Activated T-helper 2 cell treated with anti-CD3 and anti-CD28 coated beads, Interferon-gamma antibody, Interleukin-2, Interleukin-4, amounts not matched to agents 10 μg/mL and 5 μg/mL and 100 μg/mL, durations not matched to agents 14 hours and 24 hours and 36 hours (primary cell): ENCODE data around the gene PAPPA2. TPM values are rescaled to one million over a fixed set of nuclear protein-coding genes. Genes with fewer than 3 reads are reported as not detected.
"Not testable (repeated sequence)": the region's sequence is repeated elsewhere in the genome, so short reads cannot be mapped to it uniquely, and the experiment has no call there.

Source experiments
- DNase-seq: peaks from one replicate; pipeline ENCODE4 v3.0.0; 2021; ENCODE audit warnings: low spot score
- H3K27ac Mint-ChIP-seq: one replicate; pipeline ENCODE4 v1.8.0; 2021; ENCODE audit warnings: mixed read lengths
- H3K27me3 Mint-ChIP-seq: one replicate; pipeline ENCODE4 v1.8.0; 2021; ENCODE audit warnings: low read depth, mixed read lengths
- H3K36me3 Mint-ChIP-seq: one replicate; pipeline ENCODE4 v1.8.0; 2021; ENCODE audit warnings: low read depth, mixed read lengths
- H3K4me1 Mint-ChIP-seq: one replicate; pipeline ENCODE4 v1.8.0; 2021; ENCODE audit warnings: low read depth, mixed read lengths
- H3K4me3 Mint-ChIP-seq: one replicate; pipeline ENCODE4 v1.8.0; 2021; ENCODE audit warnings: low read depth, mild to moderate bottlenecking, moderate library complexity, mixed read lengths
- H3K9me3 Mint-ChIP-seq: one replicate; pipeline ENCODE4 v1.8.0; 2021; ENCODE audit warnings: mixed read lengths
- intact Hi-C: fragments of 100-400 bp; cut with micrococcal nuclease; formaldehyde crosslinking; loops from one replicate; pipeline ENCODE4 v1.15.1; 2023
- total RNA-seq: library from RNA; stranded (reverse); gene quantifications from 2 replicates; pipeline ENCODE4 v1.2.3, GENCODE V29; 2022

PAPPA2 gene
- total RNA-seq, 1 donor from 2014 or later = 0.05 TPM

DNA sequence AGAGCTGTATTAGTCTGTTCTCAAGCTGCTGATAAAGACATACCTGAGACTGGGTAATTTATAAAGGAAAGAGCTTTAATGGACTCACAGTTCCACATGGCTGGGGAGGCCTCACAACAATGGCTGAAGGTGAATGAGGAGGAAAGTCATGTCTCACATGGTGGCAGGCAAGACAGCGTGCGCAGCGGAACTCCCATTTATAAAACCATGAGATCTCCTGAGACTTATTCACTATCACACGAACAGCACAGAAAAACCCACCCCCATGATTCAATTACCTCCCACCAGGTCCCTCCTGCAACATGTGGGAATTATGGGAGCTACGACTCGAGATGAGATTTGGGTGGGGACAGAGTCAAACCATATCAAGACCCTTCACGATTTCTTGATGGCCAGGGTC, 98.8 kb downstream of the PAPPA2 start:
- intact Hi-C loops = loop anchor here (5.0 kb wide), 1 partner anchor 131 kb away; no protein-coding TSS in a partner anchor
- H3K9me3 Mint-ChIP-seq, H3K4me1 Mint-ChIP-seq, H3K4me3 Mint-ChIP-seq, H3K27me3 Mint-ChIP-seq, H3K27ac Mint-ChIP-seq, H3K36me3 Mint-ChIP-seq, DNase-seq: not testable (repeated sequence)

DNA sequence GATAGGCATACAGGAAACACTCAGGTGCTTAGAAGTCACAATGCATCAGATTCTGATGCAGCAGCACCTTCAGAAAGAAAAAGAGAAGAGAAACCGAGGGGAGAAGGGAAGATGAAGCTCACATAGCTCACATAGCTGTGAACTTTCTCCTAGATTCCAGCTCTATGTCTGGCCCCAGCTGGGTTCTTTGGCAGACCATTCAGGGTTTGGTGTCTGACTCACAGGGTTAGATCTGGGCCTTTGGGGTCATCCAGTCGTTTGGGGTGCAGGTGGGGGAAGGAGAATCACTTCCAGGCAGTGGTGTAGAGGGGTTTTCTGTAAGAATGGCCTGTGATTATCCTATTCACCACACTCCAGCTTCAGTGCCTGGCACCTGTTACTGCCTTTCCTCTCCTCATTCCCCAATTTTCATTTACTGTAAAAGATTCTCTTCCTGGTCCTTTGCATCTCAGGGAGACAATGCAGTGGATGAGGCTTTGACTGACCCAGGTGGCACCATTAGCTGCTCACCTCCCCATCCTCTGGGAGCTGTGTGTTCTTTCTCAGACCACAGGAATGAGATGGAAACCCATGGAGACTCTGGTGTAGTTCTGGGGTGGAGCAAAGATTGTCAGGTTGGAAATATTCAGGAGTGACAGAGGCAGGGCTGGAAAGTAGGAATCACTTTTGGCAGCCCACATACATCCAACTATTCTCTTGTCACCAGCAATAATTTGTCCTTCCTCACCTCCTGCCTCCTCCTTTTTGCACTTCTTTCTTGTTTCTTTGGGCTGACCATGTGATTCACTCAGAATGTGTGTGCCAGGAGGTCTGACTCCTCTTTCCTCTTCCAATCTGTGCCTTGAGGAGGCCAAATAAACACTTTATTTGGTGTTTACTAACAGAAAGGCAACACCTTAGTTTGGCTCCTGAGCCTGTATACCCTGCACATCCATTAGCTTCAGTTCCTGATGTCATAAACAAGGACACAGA, 103.3 kb downstream of the PAPPA2 start:
- no peak overlapping the region for H3K27ac Mint-ChIP-seq
- intact Hi-C loops = no loop called here
- H3K36me3 Mint-ChIP-seq = no peaks in the 10 kb centered on the region
- no peak overlapping the region for H3K4me3 Mint-ChIP-seq
- H3K4me1 Mint-ChIP-seq = no peaks in the 10 kb centered on the region
- H3K9me3 Mint-ChIP-seq = no peaks in the 10 kb centered on the region
- no peak for DNase-seq
- H3K27me3 Mint-ChIP-seq = no peaks in the 10 kb centered on the region

DNA sequence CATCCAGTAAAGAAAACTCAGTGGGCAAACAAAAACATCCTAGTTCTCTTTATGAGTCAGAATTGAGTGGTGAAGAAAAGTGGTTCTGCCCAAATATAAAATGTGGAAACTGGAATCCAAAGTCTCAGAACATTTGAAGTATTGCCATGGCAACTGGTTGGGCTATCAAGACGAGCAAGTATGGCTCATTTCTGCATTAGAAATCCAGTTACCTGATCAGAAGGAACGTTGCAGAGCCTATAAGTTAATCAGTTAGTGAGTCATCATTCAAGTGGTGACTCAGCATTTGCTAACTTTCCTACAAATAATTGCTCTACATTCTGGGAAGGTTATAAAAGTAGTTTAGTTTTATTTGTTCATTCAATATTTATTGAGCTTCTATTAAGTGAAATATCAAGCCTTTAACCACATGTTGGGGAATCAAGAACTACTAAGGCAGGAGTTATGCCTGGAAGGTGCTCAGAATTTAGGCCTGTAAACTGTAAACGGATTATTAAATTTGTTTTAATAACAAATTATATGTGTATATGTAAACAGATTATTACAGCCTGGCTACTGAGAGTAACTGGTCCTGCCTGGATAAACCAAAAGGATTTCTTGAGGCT, 104.3 kb downstream of the PAPPA2 start:
- DNase-seq = no peak
- no peak overlapping the region for H3K27ac Mint-ChIP-seq
- H3K27me3 Mint-ChIP-seq = no peaks in the 10 kb centered on the region
- H3K36me3 Mint-ChIP-seq = no peaks in the 10 kb centered on the region
- intact Hi-C loops = no loop called here
- H3K4me1 Mint-ChIP-seq = no peaks in the 10 kb centered on the region
- H3K4me3 Mint-ChIP-seq = no peak overlapping the region
- no peaks in the 10 kb centered on the region for H3K9me3 Mint-ChIP-seq

DNA sequence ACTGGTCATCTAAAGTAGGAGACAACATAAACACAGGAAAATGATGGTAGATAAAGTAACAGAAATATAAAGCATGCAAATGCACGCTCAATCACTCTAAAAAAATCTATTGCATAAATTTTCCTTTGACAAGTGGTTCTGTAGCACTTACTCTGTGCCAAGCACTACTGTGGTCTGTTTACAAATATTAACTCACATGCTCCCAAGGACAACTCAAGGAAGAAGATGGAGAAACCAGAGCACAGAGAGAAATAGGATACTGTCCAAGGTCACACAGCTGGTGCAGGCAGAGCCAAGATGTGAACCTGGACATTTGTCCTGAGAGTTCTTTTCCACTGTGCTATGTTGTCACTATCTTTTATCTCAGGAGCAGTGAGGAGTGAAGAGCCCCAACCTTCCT, 105.2 kb downstream of the PAPPA2 start:
- Mint-ChIP-seq H3K27ac (no peak overlapping the region), H3K4me1 (no peaks in the 10 kb centered on the region), H3K36me3 (no peaks in the 10 kb centered on the region), H3K27me3 (no peaks in the 10 kb centered on the region), H3K4me3 (no peak overlapping the region), H3K9me3 (no peaks in the 10 kb centered on the region)
- no peak for DNase-seq
- intact Hi-C loops = no loop called here

DNA sequence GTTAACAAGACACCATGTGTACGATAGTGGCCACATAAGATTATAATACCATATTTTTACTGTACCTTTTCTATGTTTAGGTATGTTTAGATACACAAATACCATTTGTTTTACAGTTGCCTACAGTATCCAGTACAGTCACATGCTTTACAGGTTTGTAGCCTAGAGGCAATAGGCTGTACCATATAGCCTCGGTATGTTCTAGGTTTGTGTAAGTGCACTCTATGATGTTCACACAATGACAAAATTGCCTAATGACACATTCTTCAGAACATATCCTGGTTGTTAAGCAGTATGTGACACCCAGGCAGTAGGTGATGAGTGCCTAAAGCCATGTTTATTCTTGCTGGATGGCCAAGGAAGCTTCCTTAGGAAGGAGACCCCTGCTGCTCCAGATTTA, 111.8 kb downstream of the PAPPA2 start:
- intact Hi-C loops = no loop called here
- Mint-ChIP-seq H3K4me1 (no peaks in the 10 kb centered on the region), H3K27ac (no peak overlapping the region), H3K27me3 (no peaks in the 10 kb centered on the region), H3K9me3 (no peaks in the 10 kb centered on the region), H3K4me3 (no peak overlapping the region), H3K36me3 (no peaks in the 10 kb centered on the region)
- DNase-seq = no peak

DNA sequence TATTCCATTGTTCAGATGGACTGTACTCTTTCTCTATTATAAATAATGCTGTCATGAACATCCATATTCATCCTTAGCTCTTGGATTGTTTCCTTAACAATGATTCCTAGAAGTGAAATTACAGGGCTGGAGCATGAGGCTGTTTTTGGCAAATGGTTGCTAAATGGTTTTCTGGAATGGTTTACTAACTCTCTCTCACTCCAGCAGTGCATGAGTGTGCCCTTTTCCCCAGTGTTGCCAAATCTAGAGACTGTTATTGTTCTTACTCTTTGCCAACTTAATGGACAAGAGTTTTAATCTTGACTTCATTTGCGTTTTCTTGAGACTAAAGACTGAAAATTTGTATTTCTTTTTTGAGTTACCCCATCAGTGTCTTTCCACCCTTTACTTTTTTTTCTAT, 113.0 kb downstream of the PAPPA2 start:
- no peaks in the 10 kb centered on the region for H3K4me1 Mint-ChIP-seq
- H3K36me3 Mint-ChIP-seq = no peaks in the 10 kb centered on the region
- no peak overlapping the region for H3K4me3 Mint-ChIP-seq
- DNase-seq = no peak
- H3K27ac Mint-ChIP-seq = no peak overlapping the region
- no peaks in the 10 kb centered on the region for H3K9me3 Mint-ChIP-seq
- intact Hi-C loops = no loop called here
- H3K27me3 Mint-ChIP-seq = no peaks in the 10 kb centered on the region

DNA sequence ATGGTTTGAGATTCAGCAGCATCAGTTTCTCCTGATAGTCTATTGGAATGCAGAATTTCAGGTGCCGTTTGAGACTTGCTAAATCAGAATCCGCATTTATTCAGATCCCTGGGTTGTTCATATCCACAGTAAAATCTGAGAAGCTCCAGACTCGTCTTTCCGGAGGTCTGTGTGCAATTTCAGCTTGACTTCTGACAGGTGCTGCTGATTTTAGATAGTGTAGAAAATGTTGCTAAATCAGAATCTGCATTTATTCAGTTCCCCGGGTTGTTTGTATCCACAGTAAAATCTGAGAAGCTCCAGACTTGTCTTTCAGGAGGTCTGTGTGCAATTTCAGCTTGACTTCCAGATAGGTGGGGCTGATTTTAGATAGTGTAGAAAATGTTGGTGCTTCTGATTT, 113.7 kb downstream of the PAPPA2 start:
- Mint-ChIP-seq H3K9me3 (no peaks in the 10 kb centered on the region), H3K36me3 (no peaks in the 10 kb centered on the region), H3K4me1 (no peaks in the 10 kb centered on the region), H3K4me3 (no peak overlapping the region), H3K27me3 (no peaks in the 10 kb centered on the region), H3K27ac (no peak overlapping the region)
- DNase-seq = no peak
- intact Hi-C loops = no loop called here

DNA sequence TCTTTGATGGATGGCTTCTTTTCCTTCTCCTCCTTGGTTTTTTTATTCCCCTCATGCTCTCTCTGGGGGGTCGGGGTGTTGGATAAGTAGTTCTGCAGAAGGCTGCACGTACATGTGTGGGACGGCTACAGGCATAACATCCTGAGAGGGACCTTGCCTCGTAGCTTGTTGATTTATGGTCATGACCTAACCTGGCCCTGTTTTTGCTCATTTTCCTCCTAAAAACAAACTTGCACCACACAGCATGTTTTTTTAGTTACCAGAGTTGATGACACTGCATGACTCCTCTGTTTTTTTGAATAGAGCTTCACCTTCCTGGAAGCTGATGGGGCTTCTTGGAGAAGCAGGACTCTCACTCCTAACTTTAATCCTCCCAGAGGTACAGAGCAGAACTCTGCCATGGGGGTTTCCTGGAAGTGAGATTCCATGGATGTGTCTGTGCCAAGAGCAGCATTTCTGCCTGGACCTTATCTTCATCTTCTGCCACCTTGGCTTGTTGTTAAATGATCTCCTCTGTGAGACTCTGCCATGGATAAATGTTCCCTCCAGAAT, 114.7 kb downstream of the PAPPA2 start:
- Mint-ChIP-seq H3K9me3 (no peaks in the 10 kb centered on the region), H3K4me3 (no peak overlapping the region), H3K36me3 (no peaks in the 10 kb centered on the region), H3K4me1 (no peaks in the 10 kb centered on the region), H3K27me3 (no peaks in the 10 kb centered on the region), H3K27ac (no peak overlapping the region)
- no peak for DNase-seq
- intact Hi-C loops = no loop called here

DNA sequence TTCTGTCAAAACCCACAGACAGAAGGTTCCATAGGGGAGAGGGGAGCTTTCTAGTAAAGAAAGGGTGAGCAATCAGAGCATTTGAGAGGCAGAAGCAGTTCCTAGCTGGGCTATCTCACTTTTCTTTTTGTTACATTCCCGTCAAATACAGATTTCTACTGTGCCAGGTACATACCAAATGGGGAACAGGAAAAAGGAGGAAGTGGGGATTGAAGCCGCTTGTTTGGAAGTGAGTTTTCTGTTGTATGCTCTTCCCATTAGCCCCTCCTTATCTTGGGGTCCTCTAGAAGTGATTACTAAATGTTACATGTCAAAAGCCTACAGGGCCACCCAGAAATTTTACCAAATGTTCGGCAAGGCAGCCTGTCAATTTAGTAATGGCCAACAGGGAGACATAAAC, 116.1 kb downstream of the PAPPA2 start:
- no peak for DNase-seq
- intact Hi-C loops = no loop called here
- H3K27me3 Mint-ChIP-seq = no peaks in the 10 kb centered on the region
- H3K27ac Mint-ChIP-seq = no peak overlapping the region
- H3K4me3 Mint-ChIP-seq = no peak overlapping the region
- H3K9me3 Mint-ChIP-seq = peaks cover under 1% of the 10 kb centered on the region
- no peaks in the 10 kb centered on the region for H3K4me1 Mint-ChIP-seq
- no peaks in the 10 kb centered on the region for H3K36me3 Mint-ChIP-seq

DNA sequence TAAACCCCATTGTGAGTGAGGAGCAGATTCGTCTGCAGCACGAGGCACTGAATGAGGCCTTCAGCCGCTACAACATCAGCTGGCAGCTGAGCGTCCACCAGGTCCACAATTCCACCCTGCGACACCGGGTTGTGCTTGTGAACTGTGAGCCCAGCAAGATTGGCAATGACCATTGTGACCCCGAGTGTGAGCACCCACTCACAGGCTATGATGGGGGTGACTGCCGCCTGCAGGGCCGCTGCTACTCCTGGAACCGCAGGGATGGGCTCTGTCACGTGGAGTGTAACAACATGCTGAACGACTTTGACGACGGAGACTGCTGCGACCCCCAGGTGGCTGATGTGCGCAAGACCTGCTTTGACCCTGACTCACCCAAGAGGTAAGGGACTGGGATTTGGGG, 132.2 kb downstream of the PAPPA2 start:
- H3K27me3 Mint-ChIP-seq = no peaks in the 10 kb centered on the region
- no peak overlapping the region for H3K27ac Mint-ChIP-seq
- H3K9me3 Mint-ChIP-seq = no peaks in the 10 kb centered on the region
- no peaks in the 10 kb centered on the region for H3K4me1 Mint-ChIP-seq
- no peak overlapping the region for H3K4me3 Mint-ChIP-seq
- DNase-seq = no peak
- no peaks in the 10 kb centered on the region for H3K36me3 Mint-ChIP-seq
- intact Hi-C loops = no loop called here

DNA sequence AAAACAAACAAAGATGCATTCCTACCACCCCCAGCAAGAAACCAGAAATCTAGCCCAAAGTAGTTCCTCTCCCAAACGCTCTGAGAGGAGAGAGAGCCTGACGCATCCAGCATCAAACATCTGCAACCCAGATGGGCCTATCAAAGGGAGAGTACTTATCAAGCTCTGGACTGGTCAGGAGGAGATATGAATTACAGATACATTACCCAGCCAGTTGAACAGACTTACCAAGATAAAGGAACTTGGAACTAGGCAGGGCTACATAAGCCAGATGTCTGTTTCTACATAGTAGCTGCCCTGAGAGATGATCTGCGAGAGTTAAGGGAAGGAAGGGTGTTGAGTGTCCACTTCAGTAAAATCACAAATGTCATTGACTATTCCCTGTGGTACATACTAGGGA, 138.4 kb downstream of the PAPPA2 start:
- Mint-ChIP-seq H3K27me3 (no peaks in the 10 kb centered on the region), H3K27ac (no peak overlapping the region), H3K4me1 (no peaks in the 10 kb centered on the region), H3K4me3 (no peak overlapping the region), H3K36me3 (no peaks in the 10 kb centered on the region), H3K9me3 (no peaks in the 10 kb centered on the region)
- intact Hi-C loops = no loop called here
- DNase-seq = no peak

DNA sequence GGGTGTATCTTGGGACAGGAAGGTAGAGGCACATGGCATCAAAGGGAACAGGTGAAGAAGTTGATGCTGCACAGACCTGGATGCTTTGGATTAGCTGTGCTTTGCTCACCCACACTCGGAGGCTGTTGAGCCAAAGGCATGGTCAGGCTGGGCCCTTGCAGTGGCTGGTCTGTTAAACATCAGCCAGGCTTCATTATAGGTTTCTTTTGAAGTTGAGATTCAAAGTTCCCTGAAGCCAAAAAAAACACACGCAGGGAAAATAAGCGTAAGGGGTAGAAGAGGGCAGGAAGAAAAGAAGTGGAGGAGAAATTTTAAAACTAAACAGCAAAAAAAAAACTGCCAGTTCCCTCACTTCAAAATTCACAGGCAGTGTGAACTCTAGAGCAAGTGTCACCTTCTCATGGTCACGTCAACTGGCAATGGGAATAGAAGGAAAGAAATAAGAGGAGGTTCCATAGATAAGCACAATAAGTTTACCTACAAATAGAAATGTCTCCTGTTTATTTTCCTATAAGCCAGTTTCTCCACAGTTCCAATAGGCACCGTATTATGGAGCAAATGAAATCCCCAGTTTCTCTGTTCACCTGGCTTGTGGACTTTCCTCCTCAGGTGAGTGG, 139.5 kb downstream of the PAPPA2 start:
- no peak for DNase-seq
- Mint-ChIP-seq H3K4me1 (no peaks in the 10 kb centered on the region), H3K4me3 (no peak overlapping the region), H3K27me3 (no peaks in the 10 kb centered on the region), H3K9me3 (no peaks in the 10 kb centered on the region), H3K36me3 (no peaks in the 10 kb centered on the region), H3K27ac (no peak overlapping the region)
- intact Hi-C loops = no loop called here

DNA sequence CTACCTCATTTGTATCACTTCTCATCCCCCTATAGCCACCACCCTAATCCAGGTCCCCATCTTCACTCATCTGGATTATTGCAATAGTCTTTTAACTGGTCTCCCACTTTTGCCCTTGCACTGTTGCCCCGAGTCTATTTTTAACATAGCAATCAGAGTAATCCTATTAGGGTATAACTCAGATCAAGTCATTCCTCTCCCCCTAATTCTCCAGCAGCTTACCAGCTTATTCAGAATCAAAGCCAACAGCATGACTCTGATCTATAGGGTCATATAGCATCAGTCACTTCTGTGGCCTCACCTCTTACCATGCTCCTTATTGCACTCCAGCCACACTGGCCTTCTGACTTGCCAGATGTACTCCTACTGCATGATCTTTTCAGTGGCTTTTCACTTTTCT, 140.7 kb downstream of the PAPPA2 start:
- H3K4me1 Mint-ChIP-seq = no peaks in the 10 kb centered on the region
- H3K4me3 Mint-ChIP-seq = no peak overlapping the region
- DNase-seq = no peak
- H3K27me3 Mint-ChIP-seq = no peaks in the 10 kb centered on the region
- intact Hi-C loops = no loop called here
- H3K9me3 Mint-ChIP-seq = no peaks in the 10 kb centered on the region
- no peaks in the 10 kb centered on the region for H3K36me3 Mint-ChIP-seq
- H3K27ac Mint-ChIP-seq = no peak overlapping the region
